GM19397 (cell line): ENCODE results near the gene KRT7.
"Not testable (repeated sequence)": the region's sequence is repeated elsewhere in the genome, so short reads cannot be mapped to it uniquely, and the experiment has no call there.

Source experiments
- ATAC-seq: cut with Tn5 transposase; IDR thresholded peaks from one replicate; pipeline ENCODE4 v1.9.1; 2021; ENCODE audit warnings: mild to moderate bottlenecking, moderate library complexity; ENCODE audit not compliant: unreplicated experiment

The KRT7 gene

DNA sequence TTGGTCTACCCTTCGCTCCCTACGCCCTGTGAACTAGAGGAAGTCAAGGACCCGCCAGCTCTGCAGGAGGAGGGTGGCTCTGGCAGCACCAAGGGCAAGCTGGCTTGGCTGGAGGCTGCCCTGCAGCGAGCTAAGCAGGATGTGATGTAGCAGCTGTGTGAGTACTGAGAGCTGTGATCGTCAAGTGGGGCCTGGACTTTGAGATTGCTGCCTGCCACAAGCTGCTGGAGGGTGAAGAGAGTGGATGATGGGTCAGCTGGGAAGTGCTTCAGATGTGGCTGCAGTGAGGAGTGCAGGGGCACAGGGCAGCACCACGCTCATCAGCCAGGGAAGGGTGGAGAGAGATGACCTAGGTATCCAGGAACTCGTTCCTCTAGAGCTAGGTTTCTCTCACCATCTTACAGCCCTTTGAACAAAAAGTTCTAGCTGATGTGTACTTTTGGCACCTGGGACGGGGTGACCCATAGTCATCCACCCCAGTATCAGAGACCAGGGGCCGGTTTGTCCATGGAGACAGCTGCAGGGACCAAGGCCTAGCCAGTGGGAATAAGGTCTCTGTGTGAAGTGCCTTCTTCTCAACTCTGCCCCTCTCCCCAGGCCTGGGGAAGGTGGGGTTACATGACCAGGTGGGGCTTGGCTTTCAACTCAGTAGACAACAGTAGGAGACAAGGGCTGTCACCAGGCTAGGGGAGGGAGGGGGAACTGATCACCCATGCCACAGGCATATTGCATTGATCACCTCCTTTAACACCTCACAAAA is 44.6 kb downstream of the KRT7 start:
- no peak for ATAC-seq

DNA sequence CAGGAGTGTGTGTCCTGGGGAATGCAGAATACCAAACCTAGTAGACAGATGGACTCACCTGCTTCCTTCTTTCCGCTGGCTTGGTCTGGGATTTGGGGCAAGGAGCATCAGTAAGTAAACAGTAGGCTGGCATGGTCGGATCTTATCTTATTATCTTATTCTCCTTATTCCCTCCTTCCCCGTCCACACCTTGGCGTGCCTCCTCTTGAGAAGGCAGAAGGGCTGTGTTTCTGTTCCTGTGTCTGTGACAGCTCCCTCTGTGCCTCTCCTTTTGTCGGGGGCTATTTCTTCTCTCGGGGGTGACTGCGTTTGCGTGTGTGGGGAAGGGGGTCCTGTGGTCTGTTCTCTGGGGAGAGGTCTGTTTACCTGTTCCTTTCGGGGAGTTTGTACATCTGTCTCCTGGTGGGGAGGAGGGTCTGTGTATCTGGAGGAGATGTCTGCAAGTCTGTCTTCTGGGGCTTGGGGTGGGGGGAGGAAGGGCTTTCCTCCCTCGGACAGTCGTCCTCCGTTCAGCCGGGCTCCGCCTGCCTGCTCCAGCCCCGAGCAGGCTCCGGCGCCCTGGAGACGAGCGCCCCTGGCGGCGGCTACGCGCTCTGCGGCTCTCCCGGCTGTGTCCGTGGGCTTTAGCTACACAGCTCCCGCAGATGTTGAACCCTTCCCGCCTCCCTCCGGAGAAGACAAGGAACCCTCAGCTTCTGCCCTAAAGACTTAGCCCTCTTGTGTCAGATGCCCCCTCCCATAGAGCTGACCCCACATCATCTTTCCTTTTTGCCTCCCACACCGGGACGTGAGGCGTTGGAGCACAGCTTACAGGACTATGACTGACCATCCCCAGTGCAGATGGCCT is 45.8 kb downstream of the KRT7 start:
- peak; percentile 86 for ATAC-seq

DNA sequence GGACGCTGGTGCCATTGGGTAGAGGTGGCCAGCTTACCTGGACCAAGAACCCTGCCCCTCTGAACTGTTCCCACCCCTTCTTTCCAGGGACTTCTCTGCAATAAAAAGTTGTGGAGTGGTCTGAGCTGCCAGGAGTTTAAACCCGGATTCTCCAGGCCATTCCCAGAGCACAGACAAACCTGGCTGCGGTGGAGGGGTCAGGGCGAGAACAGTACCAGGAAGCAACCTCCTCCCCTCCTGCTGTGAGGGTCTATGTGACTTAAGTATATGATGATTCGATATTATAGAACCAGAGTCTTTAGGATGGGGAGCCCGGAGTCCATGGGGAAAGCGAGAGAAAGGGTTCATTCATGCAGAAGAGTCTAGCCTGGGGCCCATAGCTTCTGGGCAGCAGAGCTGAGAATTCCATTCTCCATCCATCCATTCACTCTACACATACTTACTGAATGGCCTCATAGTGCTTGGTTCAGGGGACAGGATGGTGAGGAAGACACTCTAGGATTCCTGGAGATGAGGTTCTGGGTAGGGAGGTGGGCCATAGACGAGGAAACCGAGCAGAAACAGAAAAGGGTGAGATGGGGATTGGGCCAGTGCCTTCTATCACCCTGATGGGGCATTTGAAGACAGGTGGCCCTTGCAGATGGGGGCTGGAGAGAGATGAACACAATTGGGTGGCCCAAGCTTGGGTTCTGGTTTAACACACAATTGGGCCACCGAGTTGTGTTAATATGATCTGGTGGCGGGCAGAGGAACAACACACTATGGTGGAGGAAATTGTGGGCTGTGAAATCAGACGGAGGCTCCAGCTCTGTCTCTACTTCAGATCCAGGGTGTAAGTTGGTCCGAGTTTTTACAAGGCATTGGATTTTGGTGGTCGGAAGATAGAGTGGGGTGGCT is 46.6 kb downstream of the KRT7 start:
- no peak for ATAC-seq

DNA sequence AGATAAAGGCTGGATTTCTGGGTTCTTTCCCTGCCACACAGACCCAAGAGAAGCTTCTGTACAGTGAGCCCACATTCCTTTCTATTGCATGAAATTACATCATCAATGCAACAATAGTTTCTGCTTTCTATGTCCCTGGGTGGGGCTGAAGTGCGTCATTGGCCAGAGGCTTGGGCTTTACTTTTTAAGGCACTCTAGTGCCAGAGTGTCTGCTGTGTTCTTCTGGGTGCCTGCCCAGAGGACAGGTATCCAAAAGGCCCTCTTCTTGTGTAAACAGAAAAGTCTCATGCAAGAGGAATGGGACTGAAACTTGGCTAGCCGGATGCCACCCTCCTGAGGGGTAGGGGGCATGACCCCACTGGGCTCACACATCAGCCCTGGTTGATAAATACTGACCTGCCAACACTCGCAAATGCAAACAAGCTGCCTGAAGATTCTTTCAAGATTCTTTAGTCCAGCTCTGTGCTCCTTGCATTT is 47.3 kb downstream of the KRT7 start:
- ATAC-seq, result no peak

DNA sequence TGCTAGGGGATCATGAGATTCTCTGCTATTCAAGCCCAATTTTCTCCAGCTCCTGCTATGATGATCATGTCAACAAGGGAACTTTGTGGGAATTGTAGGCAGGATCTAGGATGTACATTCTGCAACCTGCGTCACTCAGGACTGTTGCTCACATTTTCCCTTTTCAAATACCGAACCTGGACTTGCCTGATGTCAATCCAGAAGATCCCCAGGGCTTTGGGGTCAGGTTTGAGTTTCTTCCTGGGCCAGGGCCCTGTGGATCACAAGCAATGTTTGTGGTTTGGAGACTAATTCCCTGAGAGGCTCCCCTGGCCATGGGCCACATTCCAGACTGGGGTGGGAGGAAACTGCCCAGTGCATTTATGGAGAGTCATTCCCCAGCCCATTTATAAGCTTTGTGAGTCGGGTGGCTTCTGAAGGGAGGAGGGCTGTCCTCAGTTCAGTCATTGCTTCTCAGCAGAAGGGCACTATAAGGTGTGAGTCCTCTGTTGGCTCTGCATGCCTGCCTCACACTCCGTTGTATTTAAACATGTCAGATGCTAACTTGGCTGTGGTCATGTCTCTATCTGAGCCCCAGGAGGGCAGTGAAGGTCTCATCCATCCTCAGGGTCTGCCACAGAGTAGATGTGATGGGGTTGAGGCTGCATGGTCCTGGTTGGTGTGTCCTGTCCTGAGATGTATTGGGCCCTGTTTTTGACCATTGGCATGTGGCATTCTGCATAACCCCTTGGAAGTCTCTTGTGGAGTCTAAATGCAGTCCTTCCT is 47.9 kb downstream of the KRT7 start:
- no peak for ATAC-seq

DNA sequence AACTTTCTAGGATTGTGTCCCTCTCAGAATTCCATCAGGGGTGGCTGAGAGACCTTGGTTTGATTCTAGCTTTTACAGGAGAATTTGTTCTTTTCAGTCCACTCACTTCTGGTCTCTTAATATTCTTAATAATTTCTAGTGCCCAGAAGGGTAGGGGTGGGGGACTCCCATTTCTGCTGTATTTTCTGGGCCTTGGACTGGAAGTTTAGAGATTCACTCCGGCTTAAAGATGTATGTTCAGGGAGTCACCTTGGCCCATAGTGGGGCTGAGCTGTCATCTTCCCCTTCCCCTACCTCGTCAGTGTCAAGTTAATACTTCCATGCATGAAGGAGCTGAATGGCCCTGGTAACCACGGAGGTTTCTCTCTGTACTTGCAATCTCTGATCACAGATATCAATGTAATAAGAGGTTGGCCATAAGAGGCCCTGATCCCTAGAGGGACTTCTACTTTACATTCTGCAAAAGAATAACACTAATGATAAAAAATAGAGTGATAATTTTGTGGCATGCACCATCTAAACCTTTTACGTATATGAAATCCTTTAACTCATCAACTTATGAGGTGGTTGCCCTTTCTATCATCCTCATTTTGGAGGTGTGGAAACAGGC is 51.6 kb downstream of the KRT7 start:
- no peak for ATAC-seq

DNA sequence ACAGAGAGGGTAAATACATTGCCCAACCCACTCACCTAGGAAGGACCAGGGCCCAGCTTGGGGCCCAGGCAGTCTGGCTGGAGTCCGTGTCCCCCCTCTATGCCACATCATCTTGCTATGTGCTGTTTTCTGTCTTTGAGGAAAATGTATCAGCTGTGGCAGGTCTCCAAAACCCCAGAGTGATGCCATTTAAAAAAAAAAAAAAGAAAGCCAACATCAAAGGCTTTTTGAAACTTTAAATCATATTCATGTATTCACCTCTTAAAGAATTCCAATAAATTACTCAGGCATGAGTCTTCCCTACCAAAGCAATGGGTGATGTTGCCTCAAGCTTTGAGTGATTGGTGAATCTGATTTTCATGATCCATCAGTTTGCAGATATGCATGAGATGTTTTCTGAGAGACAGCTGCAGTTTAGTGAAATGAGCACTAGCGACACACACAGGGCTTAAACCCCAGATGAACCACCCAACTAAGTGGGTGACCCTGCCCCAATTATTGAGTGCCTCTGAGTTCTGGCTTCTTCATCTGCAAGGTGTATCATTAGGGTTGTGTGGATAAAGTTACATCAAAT is 52.2 kb downstream of the KRT7 start:
- ATAC-seq, result no peak

DNA sequence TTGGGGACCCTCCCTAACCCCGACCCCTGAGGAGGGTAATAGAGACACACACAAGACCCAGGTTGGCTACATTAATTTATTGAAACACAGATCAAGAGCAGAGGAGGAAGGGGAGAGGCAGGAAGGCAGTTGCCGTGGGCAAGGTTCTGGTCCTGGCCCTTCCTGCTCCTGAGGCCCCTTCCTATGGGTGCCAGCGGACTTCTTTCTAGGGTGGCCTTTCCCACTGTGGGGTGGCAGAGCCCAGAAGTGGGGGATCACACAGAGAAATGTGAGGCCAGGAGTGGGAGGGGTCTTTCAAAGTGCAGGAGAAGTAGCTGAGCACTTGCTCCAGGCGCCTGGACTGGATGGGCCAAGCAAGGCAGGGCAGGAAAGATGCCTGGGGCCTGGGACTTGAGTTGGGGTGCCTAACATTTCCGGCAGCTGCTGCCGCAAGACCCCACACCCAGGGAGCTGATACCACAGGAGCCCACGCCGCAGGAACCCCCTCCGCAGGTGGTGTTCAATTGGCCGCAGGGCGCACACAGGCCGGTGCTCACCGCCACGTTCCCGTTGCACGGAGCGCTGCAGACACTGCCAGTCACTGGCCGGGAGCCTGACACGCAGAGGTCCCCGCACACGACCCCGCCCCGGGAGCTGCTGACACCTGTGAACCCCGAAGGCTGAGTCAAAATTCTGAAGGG is 52.9 kb downstream of the KRT7 start:
- ATAC-seq, result no peak

DNA sequence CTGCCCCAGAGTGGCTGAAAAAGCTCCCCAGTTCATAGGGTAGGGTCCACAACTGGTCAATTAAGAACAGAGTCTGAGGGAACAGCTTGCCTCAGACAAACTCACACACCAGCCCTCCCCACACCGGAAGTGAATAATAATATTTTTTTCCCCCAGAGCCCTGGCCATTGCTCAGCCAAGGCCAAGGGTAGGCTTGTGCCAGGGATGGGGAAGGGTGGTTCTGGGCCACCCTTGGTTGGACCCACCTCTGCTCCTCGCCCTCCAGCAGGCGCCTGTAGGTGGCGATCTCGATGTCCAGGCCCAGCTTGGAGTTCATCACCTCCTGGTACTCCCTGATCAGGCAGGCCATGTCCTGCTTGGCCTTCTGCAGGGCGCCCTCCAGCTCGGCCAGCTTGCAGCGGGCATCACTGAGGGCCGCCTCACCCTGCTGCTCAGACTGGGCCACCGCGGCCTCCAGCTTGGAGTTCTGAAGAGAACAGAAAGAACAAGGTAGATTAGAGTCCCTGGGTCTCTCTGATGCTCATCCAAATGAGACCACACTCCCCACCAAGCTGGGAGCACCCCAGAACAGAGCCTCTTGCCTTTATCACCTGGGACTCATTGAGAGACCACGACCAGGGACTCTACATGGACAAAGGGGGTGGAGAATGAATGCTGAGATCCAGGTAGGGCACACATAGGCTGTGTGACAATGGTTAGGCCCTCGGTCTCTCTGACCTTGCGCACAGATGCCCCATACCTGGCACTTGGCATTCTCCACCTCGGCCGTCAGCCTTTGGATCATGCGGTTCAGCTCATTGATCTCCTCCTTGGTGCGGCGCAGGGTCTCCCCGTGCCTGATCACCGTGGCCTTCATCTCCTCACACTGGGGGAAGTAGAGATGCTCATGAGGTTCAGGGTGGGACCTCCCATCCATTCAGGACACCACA is 54.1 kb downstream of the KRT7 start:
- ATAC-seq, result not testable (repeated sequence)

DNA sequence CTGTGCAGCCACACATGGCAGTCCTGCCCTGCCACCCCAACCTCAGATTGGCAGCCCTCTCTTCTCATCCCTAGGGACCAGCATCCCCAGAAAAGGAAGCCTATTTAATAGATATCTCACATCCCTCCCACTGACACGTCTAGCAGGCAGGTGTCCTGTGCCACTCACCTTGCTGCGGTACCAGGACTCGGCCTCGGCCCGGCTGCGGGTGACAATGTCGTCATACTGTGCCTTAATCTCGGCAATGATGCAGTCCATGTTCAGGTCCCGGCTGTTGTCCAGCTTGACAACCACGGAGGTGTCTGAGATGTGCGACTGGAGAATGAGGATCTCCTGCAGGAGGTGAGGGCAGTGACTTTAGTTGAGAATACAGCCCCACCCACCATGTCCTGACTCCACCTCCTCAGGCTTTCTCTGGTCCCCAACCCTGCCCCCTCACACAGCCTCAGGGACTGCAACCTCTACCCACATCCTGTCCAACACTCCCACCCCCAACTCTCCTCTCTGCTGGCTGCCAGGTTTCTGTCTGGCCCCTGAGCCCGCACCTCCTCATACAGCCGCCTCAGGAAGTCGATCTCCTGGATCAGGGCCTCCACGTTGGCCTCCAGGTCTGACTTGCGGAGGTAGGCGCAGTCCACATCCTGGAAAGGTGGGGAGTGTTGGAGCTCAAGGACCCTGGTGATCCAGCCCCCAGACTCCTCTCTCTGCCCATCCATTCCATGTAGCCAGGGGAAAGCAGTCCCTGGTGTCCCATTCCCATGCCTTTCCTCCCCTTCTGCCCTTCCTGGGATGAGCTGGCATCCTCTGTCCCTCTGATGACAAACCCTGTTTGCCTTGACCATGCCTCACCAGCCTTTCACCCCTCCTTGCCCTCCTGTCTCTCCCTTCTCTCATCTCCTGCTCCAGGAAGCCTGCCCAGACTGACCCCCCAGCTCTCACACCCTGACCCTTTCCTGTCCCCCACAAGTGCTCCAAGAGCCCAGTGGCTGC is 55.1 kb downstream of the KRT7 start:
- peak; percentile 67 for ATAC-seq

DNA sequence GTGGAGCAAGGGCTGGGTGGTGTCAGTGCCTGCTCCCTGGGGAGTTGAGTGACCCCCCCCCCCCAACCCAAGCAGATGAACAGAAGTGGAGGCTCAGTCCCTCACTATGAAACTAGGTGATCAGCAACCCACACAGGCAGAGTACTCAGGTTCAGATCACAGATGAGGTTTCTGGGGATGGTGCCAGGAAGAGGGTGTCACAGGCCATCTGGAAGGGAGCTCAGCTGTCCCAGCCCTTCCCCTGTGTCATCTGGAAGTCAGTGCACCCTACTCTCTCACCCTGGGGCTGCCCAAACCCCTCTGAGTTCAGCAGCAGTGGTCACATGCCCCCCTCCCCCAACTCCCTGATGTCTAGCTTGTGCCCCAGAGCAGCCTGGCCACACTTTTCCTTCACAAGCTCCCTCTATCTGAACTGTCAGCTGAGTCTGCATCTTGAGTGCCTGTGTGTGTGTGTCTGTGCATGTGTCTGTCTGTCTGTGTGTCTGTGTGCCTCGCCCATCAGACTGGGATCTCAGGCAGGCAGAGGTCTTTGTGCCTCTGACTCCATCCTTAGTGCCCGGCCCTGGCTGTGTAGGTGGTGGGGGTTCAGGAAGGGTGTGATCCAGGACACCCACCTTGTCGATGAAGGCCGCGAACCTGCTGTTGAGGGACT is 57.6 kb downstream of the KRT7 start:
- not testable (repeated sequence) for ATAC-seq

DNA sequence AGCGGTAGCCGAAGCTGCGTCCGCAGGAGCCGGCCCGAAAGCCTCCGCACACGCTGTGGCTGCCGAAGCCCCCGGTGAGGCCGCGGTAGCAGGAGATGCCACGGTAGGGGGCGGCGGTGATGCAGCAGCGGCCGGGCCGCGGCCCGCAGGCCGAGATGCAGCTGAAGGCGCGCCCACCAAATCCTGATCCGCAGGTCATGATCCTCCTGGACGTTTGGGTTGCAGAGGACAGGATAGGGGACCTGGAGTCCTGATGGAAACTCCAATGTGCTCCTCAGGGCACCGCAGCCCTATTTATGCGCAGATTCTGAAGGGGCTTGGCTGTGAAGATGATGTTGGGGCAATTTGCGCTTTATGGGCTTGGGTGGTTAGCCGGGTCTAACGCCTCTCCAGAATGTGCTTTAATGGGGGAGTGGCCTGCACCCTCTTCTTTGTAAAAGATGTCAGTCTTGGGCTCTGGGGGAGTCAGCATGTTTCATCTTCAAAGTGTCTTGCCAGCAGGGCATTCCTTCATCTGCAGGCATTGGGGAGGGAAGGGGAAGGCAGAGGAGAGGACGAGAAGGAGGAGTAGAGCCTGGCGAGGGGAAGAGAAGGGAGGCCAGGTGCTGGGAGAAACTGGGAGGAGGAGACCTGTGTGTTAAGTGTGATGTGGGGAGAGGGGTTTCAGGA is 58.4 kb downstream of the KRT7 start, which contains the start of gene KRT81:
TSS of gene KRT81 (minus strand) at position 268 of the 669 bp plus-strand sequence. CDS start at position 199, 69 bp downstream.
- no peak for ATAC-seq

DNA sequence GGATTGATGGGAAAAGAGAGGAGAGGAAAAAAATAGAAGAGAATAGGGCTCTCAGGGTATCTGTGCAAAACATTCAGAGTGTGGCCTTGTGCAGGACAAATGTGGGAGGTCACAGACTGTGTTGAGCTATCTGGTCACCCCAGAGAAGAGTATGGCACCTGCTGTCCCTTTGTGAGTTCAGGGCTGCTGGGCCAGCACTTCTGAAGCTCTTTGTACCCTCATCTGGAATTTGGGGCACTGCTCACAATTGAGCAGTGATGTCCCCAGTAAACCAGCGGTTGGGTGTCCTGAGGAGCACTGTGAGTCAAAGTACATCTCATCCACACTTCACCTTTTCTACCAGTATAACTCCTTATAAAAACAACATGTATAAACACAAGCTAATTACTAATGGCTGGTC is 60.9 kb downstream of the KRT7 start:
- ATAC-seq, result no peak

DNA sequence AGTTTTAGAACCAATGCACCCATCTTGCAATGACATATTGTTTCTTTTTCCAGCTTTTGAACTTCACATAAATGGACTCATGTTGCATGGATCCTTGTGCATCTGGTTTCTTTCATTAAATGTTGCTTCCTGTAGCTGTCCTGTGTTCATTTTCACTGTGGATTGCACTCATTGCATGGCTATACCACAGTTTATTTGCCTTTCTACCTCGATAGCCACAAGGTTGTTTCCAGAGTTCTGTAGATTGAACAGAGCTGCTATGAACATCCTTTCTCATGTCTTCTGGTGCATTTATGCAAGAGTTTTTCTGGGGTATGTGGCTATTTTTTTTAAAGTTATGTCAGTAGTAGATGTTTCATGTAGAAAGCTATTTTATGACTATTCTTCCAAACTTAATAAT is 61.8 kb downstream of the KRT7 start:
- no peak for ATAC-seq

DNA sequence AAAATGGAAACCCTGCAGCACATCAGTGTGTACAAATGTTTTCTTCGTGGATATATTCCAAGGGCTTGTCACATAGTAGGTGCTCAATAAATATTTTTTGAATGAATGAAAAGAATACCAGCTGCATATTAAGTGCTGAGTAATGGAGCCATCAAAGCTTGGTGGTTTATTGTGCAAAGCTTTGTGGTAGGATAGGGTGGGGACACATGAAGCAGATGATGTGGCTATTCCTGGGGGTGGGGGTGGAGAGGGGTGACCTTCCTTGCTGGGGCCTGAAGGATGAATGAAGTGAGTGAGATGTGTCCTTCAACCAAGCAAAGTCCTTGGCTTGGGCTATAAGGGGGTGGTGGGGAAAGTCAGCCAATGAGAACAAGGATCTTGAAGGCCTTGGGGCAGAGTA is 62.6 kb downstream of the KRT7 start:
- ATAC-seq, result no peak
